ENCODE measurements around the gene KRT31. TPM values are rescaled to one million over a fixed set of nuclear protein-coding genes. Genes with fewer than 3 reads are reported as not detected.
"Not testable (repeated sequence)": the region's sequence is repeated elsewhere in the genome, so short reads cannot be mapped to it uniquely, and the experiment has no call there.

KRT31 gene
- total RNA-seq, 1 experiment from 2014 or later = not detected

DNA sequence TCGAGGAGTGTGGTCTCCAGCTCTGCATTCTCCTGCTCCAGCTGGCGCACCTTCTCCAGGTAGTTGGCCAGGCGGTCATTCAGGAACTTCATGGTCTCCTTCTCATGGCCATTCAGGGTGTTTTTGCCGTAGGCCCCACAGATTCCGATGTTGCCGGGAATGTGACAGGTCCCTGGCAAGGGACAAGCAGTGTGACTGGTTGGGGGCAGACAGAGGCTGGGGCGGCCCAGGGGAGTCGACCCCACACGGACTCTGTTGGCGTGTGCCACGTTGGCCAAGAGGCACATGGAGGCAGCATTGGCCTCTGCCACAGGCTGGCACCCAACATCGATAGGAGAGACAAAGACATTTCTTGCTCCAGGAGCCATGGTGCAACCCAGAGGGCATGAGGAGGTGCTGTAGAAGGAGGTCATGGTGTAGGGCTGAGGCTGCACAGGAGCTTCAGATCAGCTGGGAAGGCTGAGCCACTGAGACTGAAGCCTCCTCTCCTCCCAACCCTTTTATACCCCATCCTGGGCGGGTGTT, 26.8 kb upstream of the KRT31 start, which contains the start of gene KRT37:
Gene KRT37, minus strand, starts transcription at position 475 of the 525 bp plus-strand sequence. Its CDS starts 62 bp downstream, at position 413.
- BruUV-seq (replicated peaks) = no TSS peak
- Histone ChIP-seq H3K4me1 (ENCODE audit: control insufficient read depth, insufficient read depth, low read length) (peaks cover 3% of the 10 kb centered on the region; the same call in 1 of the 2 replicates), H3K27me3 (ENCODE audit: control insufficient read depth, insufficient read depth, low read length) (no peaks in the 10 kb centered on the region), H3K36me3 (ENCODE audit: control insufficient read depth, insufficient read depth, low read length) (no peaks in the 10 kb centered on the region), H3K27ac (ENCODE audit: low read length) (no peak within 1 kb of the TSS), H3K9me3 (ENCODE audit: control insufficient read depth, insufficient read depth, low read depth, low read length) (no peaks in the 10 kb centered on the region), H3K4me3 (ENCODE audit: low read depth in 2 of 2, low read length in 2 of 2) (no peak within 1 kb of the TSS)
- CTCF ChIA-PET = no interaction called here
- ATAC-seq (no peak), DNase-seq (ENCODE audit: low read depth, low spot score) (no peak)
- POLR2A ChIA-PET = no interaction called here
- in situ Hi-C loops (cut with HindIII; ENCODE audit: low pct_unique_long_range_greater_than_20kb, low sequenced_read_pairs) = no loop called here
- TF ChIP-seq POLR2AphosphoS5 (IDR thresholded peaks at IDR 0.05; ENCODE audit: low read depth, low read length) (no peak), TCF7L2 (IDR thresholded peaks at IDR 0.05; ENCODE audit: low read depth, low read length) (no peak), SIN3A (IDR thresholded peaks at IDR 0.05; ENCODE audit: borderline replicate concordance, insufficient read depth, low read depth, low read length) (no peak)
- TF ChIP-seq, protein P1, sequence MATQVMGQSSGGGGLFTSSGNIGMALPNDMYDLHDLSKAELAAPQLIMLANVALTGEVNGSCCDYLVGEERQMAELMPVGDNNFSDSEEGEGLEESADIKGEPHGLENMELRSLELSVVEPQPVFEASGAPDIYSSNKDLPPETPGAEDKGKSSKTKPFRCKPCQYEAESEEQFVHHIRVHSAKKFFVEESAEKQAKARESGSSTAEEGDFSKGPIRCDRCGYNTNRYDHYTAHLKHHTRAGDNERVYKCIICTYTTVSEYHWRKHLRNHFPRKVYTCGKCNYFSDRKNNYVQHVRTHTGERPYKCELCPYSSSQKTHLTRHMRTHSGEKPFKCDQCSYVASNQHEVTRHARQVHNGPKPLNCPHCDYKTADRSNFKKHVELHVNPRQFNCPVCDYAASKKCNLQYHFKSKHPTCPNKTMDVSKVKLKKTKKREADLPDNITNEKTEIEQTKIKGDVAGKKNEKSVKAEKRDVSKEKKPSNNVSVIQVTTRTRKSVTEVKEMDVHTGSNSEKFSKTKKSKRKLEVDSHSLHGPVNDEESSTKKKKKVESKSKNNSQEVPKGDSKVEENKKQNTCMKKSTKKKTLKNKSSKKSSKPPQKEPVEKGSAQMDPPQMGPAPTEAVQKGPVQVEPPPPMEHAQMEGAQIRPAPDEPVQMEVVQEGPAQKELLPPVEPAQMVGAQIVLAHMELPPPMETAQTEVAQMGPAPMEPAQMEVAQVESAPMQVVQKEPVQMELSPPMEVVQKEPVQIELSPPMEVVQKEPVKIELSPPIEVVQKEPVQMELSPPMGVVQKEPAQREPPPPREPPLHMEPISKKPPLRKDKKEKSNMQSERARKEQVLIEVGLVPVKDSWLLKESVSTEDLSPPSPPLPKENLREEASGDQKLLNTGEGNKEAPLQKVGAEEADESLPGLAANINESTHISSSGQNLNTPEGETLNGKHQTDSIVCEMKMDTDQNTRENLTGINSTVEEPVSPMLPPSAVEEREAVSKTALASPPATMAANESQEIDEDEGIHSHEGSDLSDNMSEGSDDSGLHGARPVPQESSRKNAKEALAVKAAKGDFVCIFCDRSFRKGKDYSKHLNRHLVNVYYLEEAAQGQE (IDR thresholded peaks at IDR 0.05; ENCODE audit: insufficient read depth in 1 of 2, low read depth in 2 of 2, low read length in 1 of 2) = no peak
- intact Hi-C loops (cut with micrococcal nuclease; ENCODE audit: unreplicated experiment) = no loop called here

DNA sequence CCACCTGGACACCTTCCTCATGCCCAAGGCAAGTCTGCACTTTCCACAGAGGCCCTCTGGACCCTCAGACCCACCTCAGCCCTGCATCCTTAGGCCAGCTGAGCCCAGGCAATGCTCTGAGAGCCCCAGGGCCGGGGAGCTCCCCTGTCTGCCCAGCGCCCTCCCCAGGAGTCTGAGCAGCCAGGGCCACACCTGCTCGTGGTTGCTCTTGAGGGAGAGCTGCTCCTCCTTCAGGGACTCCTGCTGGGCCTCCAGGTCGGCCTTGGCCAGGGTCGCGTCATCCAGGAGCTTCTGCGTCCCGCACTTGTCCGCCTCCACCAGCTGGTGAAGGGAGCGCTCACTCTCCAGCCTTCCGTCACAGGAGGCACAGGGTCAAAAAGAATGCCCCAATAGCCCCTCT, 25.2 kb upstream of the KRT31 start:
- H3K9me3 ChIP-seq (ENCODE audit: control insufficient read depth, insufficient read depth, low read depth, low read length); in situ Hi-C loops (cut with HindIII; ENCODE audit: low pct_unique_long_range_greater_than_20kb, low sequenced_read_pairs); intact Hi-C loops (cut with micrococcal nuclease; ENCODE audit: unreplicated experiment); H3K4me1 ChIP-seq (ENCODE audit: control insufficient read depth, insufficient read depth, low read length); ATAC-seq; BruUV-seq (replicated peaks); H3K27ac ChIP-seq (ENCODE audit: low read length); POLR2A ChIA-PET; CTCF ChIA-PET; H3K4me3 ChIP-seq (ENCODE audit: low read depth in 2 of 2, low read length in 2 of 2); H3K36me3 ChIP-seq (ENCODE audit: control insufficient read depth, insufficient read depth, low read length); DNase-seq (ENCODE audit: low read depth, low spot score); H3K27me3 ChIP-seq (ENCODE audit: control insufficient read depth, insufficient read depth, low read length): not testable (repeated sequence)

DNA sequence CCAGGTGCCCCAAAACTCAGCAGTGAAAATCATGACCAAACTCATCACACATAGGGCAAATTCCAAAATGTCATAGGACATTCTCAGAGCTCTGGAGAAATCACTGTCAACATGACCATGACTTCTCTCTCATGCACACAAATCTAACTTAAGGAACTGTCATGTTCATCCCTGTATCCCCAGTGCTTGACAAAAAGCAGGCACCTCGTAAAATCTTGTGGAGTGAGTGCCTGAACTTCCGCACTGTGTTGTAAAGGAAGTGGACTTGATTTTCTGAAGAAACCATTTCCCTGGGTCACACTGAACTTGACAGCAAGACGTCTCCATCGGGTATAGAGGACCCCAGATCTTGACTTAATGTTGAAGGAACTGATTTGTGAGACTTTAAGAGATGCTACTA, 24.2 kb upstream of the KRT31 start:
- in situ Hi-C loops (cut with HindIII; ENCODE audit: low pct_unique_long_range_greater_than_20kb, low sequenced_read_pairs) (no loop called here), intact Hi-C loops (cut with micrococcal nuclease; ENCODE audit: unreplicated experiment) (no loop called here)
- ATAC-seq = no peak

More for the DNA sequence above, 24.2 kb upstream of the KRT31 start:
- CTCF ChIA-PET = no interaction called here
- Histone ChIP-seq H3K4me1 (ENCODE audit: control insufficient read depth, insufficient read depth, low read length) (0 out of 2 replicates have a peak, but pooled peaks cover 3% of the 10 kb centered on the region), H3K27me3 (ENCODE audit: control insufficient read depth, insufficient read depth, low read length) (no peaks in the 10 kb centered on the region), H3K36me3 (ENCODE audit: control insufficient read depth, insufficient read depth, low read length) (no peaks in the 10 kb centered on the region), H3K4me3 (ENCODE audit: low read depth in 2 of 2, low read length in 2 of 2) (no peak overlapping the region), H3K9me3 (ENCODE audit: control insufficient read depth, insufficient read depth, low read depth, low read length) (no peaks in the 10 kb centered on the region), H3K27ac (ENCODE audit: low read length) (no peak overlapping the region)
- no TSS peak for BruUV-seq (replicated peaks)
- TF ChIP-seq, protein P1 (IDR thresholded peaks at IDR 0.05; ENCODE audit: insufficient read depth in 1 of 2, low read depth in 2 of 2, low read length in 1 of 2) = no peak
- TF ChIP-seq TCF7L2 (IDR thresholded peaks at IDR 0.05; ENCODE audit: low read depth, low read length) (no peak), POLR2AphosphoS5 (IDR thresholded peaks at IDR 0.05; ENCODE audit: low read depth, low read length) (no peak), SIN3A (IDR thresholded peaks at IDR 0.05; ENCODE audit: borderline replicate concordance, insufficient read depth, low read depth, low read length) (no peak)
- TF ChIP-seq, protein P2, sequence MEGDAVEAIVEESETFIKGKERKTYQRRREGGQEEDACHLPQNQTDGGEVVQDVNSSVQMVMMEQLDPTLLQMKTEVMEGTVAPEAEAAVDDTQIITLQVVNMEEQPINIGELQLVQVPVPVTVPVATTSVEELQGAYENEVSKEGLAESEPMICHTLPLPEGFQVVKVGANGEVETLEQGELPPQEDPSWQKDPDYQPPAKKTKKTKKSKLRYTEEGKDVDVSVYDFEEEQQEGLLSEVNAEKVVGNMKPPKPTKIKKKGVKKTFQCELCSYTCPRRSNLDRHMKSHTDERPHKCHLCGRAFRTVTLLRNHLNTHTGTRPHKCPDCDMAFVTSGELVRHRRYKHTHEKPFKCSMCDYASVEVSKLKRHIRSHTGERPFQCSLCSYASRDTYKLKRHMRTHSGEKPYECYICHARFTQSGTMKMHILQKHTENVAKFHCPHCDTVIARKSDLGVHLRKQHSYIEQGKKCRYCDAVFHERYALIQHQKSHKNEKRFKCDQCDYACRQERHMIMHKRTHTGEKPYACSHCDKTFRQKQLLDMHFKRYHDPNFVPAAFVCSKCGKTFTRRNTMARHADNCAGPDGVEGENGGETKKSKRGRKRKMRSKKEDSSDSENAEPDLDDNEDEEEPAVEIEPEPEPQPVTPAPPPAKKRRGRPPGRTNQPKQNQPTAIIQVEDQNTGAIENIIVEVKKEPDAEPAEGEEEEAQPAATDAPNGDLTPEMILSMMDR (IDR thresholded peaks at IDR 0.05) = no peak
- POLR2A ChIA-PET = no interaction called here
- DNase-seq (ENCODE audit: low read depth, low spot score) = no peak

Data from Panc1 (cell line).